K562 (cell line): ENCODE results near the gene PTP4A2. TPM values are rescaled to one million over a fixed set of nuclear protein-coding genes. Genes with fewer than 3 reads are reported as not detected.

ENCODE experiments used
- BHLHE40 ChIP-seq: IDR thresholded peaks from 2 replicates; pipeline ENCODE4 v1.6.1; 2011; ENCODE audit warnings: low read length, improper control_type of control experiment
- BRCA1 ChIP-seq, 2 experiments: fragments of 450-650 bp in 1 of 2; sonication (generic) in 1 of 2; formaldehyde crosslinking in 1 of 2; IDR thresholded peaks; 2 replicates each; pipeline versions ENCODE4 v1.5.0 to v1.6.1; 2017 to 2020; ENCODE audit warnings: mild to moderate bottlenecking in 1 of 2, missing genetic modification reagents in 1 of 2
- CBX2 ChIP-seq: fragments of 200-600 bp; sonication (generic); IDR thresholded peaks from one replicate; pipeline ENCODE4 v1.6.1; 2012; ENCODE audit warnings: mild to moderate bottlenecking, low read length, inconsistent platforms; ENCODE audit not compliant: insufficient read depth, poor library complexity, severe bottlenecking
- CHD1 ChIP-seq: fragments of 200-600 bp; sonication (generic); IDR thresholded peaks from one replicate; pipeline ENCODE4 v1.6.1; 2012; ENCODE audit warnings: mild to moderate bottlenecking, moderate library complexity, low read length, inconsistent platforms
- FIP1L1 ChIP-seq: fragments of 200-400 bp; formaldehyde crosslinking; IDR thresholded peaks from 2 replicates; pipeline ENCODE4 v1.6.1; 2018; ENCODE audit warnings: mild to moderate bottlenecking, low read depth, low read length; ENCODE audit not compliant: poor library complexity, severe bottlenecking
- FUS ChIP-seq: fragments of 200-400 bp; formaldehyde crosslinking; optimal IDR thresholded peaks from 2 replicates; pipeline ENCODE3; 2017; ENCODE audit warnings: low read depth, low read length
- NEUROD1 ChIP-seq: fragments of 150-350 bp; IDR thresholded peaks from 2 replicates; pipeline ENCODE4 v1.6.1; 2014; ENCODE audit warnings: borderline replicate concordance, low read length, low read depth; ENCODE audit not compliant: partially characterized antibody
- NFXL1 ChIP-seq: fragments of 450-650 bp; formaldehyde crosslinking; IDR thresholded peaks from 2 replicates; pipeline ENCODE4 v1.4.0; 2021; ENCODE audit warnings: mild to moderate bottlenecking
- SP2 ChIP-seq: IDR thresholded peaks from 2 replicates; pipeline ENCODE4 v1.6.1; 2011; ENCODE audit warnings: mild to moderate bottlenecking, low read depth, low read length, moderate library complexity; ENCODE audit not compliant: poor library complexity, severe bottlenecking; ENCODE audit errors: extremely low read depth
- U2AF2 ChIP-seq: fragments of 200-400 bp; formaldehyde crosslinking; optimal IDR thresholded peaks from 2 replicates; pipeline ENCODE3; 2017; ENCODE audit warnings: low read depth, mild to moderate bottlenecking, low read length
- YY1 ChIP-seq, 3 experiments: IDR thresholded peaks; 2 replicates each; pipeline ENCODE4 v1.6.1; 2011; ENCODE audit warnings: low read length in 2 of 3, mild to moderate bottlenecking in 2 of 3, moderate library complexity in 2 of 3, borderline replicate concordance in 1 of 3, control low read depth in 1 of 3, low read depth in 1 of 3; ENCODE audit not compliant: insufficient read depth in 3 of 3, insufficient replicate concordance in 2 of 3, control insufficient read depth in 1 of 3, insufficient read length in 1 of 3; ENCODE audit errors: extremely low read depth in 1 of 3
- ZC3H11A ChIP-seq: IDR thresholded peaks from 2 replicates; pipeline ENCODE4 v1.6.1; 2012; ENCODE audit warnings: low read depth, low read length, improper control_type of control experiment
- ZNF12 ChIP-seq: sonication (generic); formaldehyde crosslinking; IDR thresholded peaks from 2 replicates; pipeline ENCODE4 v1.4.0; 2020; ENCODE audit warnings: mild to moderate bottlenecking, missing genetic modification reagents
- ZNF134 ChIP-seq: fragments of 250-450 bp; sonication (Bioruptor Pico); conservative IDR thresholded peaks from 2 replicates; pipeline ENCODE4 v1.4.0; 2020
- ZNF24 ChIP-seq: fragments of 450-650 bp; IDR thresholded peaks from 2 replicates; pipeline ENCODE4 v1.6.1; 2016
- ZNF398 ChIP-seq: fragments of 250-450 bp; sonication (Bioruptor Pico); IDR thresholded peaks from 2 replicates; pipeline ENCODE4 v1.8.0; 2021; ENCODE audit warnings: moderate library complexity, mild to moderate bottlenecking, inconsistent platforms
- ZNF511 ChIP-seq: sonication (generic); formaldehyde crosslinking; IDR thresholded peaks from 2 replicates; pipeline ENCODE4 v1.8.0; 2022; ENCODE audit warnings: mild to moderate bottlenecking, missing genetic modification reagents
- ZNF75A ChIP-seq: fragments of 450-650 bp; formaldehyde crosslinking; IDR thresholded peaks from 2 replicates; pipeline ENCODE4 v1.4.0; 2020; ENCODE audit warnings: mild to moderate bottlenecking
- polyA plus RNA-seq, 8 experiments: library from polyadenylated mRNA; depleted of rRNA in 4 of 8; stranded (reverse) in 5 of 8; unstranded in 3 of 8; fragments of >200 nt; fragmentation: Nextera tagmentation in 2 of 8; fragmentation: Illumina TruSeq in 1 of 8; extraction: Ambion mirVana in 2 of 8; extraction: Trizol in 1 of 8; gene quantifications; 2 replicates each; pipeline versions ENCODE4 v1.2.1 to v1.2.3, GENCODE V29; 2011 to 2014; ENCODE audit warnings: inconsistent platforms in 1 of 8, missing spikeins in 1 of 8
- total RNA-seq, 7 experiments: library from RNA; depleted of rRNA in 6 of 7; stranded (reverse); fragments of >200 nt in 6 of 7; fragmentation: Illumina TruSeq in 2 of 7; extraction: Trizol in 2 of 7; gene quantifications; 2 replicates each; pipeline versions ENCODE4 v1.2.1 to v1.2.3, GENCODE V29; 2011 to 2021; ENCODE audit warnings: low replicate concordance in 1 of 7
- TF ChIP-seq, protein P1 (sequence below): sonication (generic); formaldehyde crosslinking; IDR thresholded peaks from 2 replicates; pipeline ENCODE4 v1.5.0; 2020; ENCODE audit warnings: missing genetic modification reagents

Gene PTP4A2
- total and polyA plus RNA-seq, 9 of the 15 experiments (the other 6 are each of a cell fraction or from before 2014, with no cell fraction given): 197 to 870 (median 480) TPM

GRCh38 chr1:31926853-31927660 lies 11.1 kb downstream of the PTP4A2 start (continued):
- TF ChIP-seq ZNF12 (no peak), CBX2 (no peak), BRCA1 (IDR thresholded peaks at IDR 0.05) (no peak), BRCA1 (CRISPR knock-in tag; IDR thresholded peaks at IDR 0.05) (no peak), ZNF398 (CRISPR knock-in tag) (no peak), CHD1 (no peak), U2AF2 (no peak), SP2 (no peak), ZNF134 (CRISPR knock-in tag) (no peak), FUS (no peak), YY1 (IDR thresholded peaks at IDR 0.05; ENCODE audit: borderline replicate concordance in 1 of 3, control insufficient read depth in 1 of 3, extremely low read depth in 1 of 3, insufficient read depth in 3 of 3, insufficient read length in 1 of 3, insufficient replicate concordance in 2 of 3, low read depth in 1 of 3, low read length in 2 of 3) (no peak), ZNF24 (0 out of 2 replicates have a peak, but pooled peaks have one; percentile 40), ZC3H11A (no peak), NFXL1 (CRISPR knock-in tag) (no peak), NEUROD1 (no peak), ZNF511 (no peak), ZNF75A (CRISPR knock-in tag) (no peak), FIP1L1 (no peak), BHLHE40 (0 out of 2 replicates have a peak, but pooled peaks have one; percentile 8)
- TF ChIP-seq, protein P1, sequence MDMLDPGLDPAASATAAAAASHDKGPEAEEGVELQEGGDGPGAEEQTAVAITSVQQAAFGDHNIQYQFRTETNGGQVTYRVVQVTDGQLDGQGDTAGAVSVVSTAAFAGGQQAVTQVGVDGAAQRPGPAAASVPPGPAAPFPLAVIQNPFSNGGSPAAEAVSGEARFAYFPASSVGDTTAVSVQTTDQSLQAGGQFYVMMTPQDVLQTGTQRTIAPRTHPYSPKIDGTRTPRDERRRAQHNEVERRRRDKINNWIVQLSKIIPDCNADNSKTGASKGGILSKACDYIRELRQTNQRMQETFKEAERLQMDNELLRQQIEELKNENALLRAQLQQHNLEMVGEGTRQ (CRISPR knock-in tag): no peak
